Dermis blood vessel endothelial cell (primary cell): ENCODE data around the gene RAB40C. TPM values are rescaled to one million over a fixed set of nuclear protein-coding genes. Genes with fewer than 3 reads are reported as not detected.
A peak's percentile ranks its signal among the peaks of the same experiment; 100 is the strongest.

Source experiments
- DNase-seq: peaks from one replicate; pipeline ENCODE4 v3.0.0; 2010
- total RNA-seq: library from RNA; depleted of rRNA; stranded (reverse); fragments of >200 nt; gene quantifications from 2 replicates; pipeline ENCODE4 v1.2.3, GENCODE V29; 2014

Gene RAB40C
- total RNA-seq, 1 donor from 2014 or later = 13.3 TPM

DNA sequence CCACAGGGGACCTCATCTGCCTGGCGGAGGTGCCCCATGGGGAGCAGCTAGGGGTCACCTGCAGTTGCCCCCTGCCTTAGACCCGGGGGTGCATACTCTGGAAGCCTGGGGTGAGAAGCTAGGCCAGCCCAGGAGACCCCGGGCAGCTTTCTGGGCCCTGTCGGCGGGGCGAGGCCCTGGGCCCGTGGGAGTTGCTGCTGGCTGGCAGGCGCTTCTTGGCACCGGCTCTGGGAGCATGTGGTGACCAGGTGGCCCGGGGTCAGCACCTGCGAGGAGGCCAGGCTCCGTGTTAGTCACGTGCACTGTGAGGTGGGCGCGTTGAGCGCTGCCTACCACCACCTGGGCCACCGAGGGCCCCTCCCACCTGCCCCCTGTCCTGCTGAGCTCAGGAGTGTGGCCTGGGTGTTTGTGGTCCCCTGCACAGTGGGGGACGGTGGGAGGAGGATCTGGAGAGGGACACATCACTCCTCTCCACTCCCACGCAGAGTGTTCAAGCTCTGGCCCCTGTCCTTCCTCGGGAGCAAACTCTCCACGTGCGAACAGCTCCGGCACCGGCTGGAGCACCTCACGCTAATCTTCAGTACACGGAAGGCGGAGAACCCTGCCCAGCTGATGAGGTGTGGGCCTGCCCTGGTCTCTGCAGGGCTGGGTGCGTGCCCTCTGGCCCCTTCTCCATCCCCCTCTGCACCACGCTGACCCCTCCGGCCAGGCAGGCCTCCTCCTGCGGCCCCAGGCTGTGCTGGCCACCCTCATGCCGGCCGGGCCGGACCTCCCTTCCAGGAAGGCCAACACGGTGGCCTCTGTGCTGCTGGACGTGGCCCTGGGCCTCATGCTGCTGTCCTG, 14.3 kb upstream of the RAB40C start:
- no peak for DNase-seq

DNA sequence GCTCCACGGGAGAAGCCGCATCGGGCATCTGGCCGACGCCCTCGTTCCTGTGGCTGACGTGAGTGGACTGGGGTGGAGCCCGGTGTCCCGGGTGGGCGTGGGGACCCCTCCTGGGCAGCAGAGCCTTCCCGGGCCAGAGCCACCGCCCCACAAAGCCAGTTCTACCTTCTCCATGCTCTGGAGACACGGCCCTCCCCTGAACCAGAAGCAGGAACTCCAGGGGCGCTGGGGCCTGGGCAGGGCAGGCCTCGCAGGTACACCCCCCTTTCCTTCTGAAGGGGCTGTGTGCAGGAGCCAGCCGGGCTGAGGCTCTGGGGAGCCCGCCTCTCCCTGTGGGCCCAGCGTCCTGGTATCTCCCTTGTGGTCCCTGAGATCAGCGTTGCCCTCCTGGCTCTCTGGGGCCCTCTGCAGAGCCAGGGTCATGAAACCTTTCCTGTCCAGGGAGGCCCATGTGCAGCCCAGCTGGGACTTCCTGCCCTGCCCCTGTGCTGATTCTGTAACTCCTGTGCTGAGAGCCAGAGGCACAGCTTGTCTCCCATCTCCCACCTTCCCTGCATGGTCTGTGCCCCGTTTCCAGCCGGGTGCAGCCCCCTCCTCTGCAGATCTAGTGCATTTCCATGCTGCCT, 13.6 kb upstream of the RAB40C start:
- DNase-seq = no peak

DNA sequence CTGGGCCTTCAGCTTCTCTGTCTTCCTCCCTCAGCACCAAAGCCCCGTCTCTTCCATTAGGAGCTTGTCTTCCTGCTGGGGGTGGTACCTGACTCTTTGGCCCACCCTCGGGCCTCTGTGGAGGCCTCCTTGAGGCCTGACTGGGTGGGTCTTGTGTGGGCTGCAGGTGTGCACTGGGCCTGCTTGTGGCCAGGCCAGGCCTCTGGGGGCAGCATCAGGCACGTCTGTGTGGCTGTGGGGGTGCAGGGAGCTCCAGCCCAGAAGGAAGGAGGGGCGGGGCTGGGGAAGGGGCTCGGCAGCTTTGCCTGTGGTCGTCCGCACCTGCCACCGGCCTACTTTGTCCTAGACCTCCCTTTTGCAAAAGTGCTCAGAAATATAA, 13.1 kb upstream of the RAB40C start:
- DNase-seq = no peak

DNA sequence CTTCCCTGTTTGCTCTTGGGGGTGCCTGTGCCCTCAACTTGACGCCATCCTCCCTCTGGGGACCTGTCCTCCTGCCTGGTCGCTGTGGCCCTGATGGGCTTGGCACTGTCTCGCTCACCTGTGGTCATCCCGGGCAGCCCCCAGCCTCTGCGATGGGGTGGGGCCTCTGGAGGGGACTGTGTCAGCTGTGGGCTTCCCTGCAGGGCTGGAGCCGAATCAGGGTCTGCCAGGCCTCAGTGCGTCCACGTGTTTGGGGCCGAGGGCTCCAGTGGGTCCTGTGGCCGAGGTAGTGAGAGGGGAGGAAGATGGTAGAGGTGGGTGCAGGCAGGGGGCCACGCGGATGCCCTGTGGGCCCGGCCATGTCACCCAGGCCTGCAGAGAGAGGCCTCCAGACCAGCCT, 12.1 kb upstream of the RAB40C start:
- no peak for DNase-seq

DNA sequence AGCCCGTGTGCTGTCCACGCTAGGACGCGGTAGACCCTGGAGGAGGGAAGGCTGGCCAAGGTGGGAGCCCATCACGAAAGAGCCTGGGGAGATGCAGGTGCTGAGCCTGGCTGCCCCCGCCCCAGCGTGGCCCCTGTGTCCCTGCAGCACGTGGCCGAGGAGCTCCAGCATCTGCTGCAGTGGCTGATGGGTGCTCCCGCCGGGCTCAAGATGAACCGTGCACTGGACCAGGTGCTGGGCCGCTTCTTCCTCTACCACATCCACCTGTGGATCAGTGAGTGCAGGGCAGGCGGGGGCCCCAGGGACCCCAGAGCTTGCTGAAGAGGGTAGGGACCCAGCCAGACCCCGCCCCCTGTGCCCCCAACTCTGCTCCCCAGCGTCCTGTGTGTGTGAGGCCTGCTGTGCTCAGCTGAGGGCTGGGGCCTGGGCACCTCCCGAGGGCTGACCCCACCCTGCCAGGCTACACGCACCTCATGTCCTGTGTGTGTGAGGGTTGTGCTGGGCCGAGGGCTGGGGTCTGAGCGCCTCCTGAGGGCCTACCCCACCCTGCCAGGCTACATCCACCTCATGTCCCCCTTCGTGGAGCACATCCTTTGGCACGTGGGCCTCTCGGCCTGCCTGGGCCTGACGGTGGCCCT, 11.5 kb upstream of the RAB40C start:
- no peak for DNase-seq

DNA sequence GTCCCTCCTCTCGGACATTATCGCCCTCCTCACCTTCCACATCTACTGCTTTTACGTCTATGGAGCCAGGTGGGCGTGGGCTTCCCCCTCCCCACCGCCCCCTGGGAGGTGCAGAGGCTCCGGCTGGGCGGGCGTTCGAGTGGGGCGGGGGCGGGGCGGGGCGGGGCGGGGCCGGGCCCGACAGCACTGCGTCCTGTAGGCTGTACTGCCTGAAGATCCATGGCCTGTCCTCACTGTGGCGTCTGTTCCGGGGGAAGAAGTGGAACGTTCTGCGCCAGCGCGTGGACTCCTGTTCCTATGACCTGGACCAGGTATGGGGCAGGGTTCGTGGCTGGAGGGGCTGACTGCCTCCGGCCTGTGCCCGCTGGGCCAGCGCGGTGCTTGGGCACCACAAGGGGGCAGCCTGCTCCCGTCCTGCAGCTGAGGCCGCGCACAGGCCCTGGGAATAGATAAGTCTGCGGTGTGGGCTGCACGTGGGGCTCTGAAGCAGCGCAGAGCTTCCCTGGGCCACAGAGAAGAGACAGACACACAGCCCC, 10.9 kb upstream of the RAB40C start:
- DNase-seq = peak; percentile 86

DNA sequence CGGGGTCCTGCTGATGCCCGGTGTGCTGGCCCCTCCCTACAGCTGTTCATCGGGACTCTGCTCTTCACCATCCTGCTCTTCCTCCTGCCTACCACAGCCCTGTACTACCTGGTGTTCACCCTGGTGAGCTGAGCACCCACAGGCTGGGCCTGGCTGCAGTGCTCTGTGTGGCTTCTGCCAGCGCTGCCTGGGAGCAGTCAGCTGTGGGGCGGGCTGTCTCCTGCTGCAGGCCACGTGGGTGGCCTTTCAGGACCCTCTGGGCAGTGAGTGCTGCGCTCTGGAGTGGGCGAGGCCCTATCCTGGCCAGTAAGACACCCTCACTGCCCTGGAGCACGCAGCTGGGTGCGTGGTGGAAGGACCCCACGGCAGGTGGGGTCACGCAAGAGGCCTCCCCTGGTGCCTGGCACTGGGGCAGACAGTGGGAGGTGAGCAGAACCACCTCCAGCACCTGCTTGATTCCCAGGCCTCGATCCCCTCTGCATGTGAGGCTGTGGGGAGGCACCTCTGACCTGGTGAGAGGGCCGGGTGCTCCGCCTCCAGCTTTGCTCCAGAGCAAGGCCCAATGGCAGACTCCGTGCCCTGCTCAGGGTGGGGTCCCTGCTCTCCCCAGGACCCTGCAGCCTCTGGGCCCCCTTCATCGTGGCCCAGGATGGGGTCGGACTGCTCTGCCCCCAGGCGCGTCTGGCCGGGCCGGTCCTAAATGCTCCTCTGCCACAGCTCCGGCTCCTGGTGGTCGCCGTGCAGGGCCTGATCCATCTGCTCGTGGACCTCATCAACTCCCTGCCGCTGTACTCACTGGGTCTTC, 9.5 kb upstream of the RAB40C start:
- DNase-seq = no peak

DNA sequence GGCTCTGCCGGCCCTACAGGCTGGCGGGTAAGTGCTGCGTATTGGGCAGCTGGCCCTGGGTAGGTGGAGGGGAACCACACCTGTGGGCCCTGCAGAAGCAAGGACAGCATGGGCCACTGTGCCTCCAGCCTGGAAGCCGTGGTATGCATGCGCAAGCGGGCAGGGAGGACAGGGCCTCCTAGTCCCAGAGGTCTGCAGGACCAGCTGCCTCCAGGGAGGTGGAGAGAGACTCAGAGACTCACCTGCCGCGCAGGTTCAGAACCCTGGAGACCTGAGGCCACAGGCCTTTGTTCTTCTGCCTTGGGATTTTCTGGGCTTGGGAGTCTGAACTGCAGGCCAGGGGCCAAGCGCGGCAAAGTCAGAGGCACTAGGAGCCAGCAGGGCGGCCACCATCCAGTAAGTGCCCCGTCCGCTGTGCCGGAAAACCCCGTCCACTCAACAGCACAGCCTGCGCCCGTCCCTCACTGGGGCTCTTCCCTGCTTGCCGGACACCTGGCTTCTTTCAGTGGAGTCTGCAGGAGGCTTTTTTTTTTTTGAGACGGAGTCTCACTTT, 8.8 kb upstream of the RAB40C start:
- no peak for DNase-seq

DNA sequence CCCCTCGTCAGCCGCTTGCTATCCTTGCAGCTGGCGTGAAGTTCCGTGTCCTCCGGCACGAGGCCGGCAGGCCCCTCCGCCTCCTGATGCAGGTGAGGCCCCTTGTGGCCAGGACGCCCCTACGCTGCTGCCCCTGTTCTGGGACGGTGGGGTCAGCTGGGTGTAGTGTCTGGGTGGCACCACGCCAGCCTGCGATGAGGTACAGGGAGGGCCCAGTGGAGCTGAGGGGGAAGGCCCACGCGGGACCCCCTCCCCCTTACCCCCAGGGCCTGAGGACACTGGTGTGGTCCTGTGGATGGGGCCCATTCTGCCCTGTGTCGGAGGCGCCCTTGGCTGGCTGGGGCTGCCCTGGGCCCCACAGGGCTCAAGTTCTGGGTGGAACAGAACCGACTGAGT, 7.7 kb upstream of the RAB40C start:
- no peak for DNase-seq

DNA sequence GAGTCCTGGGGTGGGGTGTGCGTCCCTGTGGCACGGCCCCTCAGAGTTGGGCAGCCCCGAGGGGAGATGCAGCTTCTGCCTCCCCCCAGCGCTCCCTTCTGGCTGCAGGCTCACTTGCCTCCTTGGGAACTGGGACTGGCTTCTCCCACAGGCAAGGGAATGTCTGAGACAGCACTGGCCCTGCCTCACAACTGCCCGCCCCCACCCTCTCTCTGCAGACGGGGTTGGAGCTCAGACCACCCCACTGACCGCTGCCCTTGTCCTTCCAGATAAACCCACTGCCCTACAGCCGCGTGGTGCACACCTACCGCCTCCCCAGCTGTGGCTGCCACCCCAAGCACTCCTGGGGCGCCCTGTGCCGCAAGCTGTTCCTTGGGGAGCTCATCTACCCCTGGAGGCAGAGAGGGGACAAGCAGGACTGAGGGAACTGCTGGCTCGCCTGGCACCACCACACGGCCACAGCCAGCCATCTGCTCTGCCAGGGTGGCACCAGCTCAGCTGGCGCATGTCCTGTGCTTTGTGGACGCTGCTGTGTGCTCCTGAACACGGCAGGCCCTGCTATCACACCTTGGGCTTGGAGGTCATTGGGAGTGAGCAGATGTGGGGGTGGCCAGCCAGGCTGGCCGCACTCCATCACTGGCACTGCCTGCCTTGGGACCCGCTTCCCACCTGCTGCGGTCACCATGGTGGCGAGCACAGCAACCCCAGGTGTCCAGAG, 7.1 kb upstream of the RAB40C start:
- DNase-seq = no peak

DNA sequence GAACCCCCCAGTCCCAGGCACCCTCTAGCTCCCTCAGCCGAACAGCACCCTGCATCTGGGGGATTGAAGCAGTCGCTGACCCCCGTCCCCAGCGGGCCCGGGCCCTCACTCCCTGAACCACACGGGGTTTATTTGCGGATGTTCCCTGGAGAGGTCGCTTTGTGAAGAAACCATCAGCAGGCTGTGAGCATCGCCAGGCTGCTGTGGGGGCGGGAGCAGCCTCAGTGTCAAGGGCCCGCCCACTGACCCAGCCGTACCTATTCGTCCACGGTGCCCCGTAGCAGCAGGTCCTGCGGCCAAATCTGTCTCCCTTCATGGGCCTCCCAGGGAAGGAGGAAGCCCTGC, 6.4 kb upstream of the RAB40C start:
- DNase-seq = no peak

DNA sequence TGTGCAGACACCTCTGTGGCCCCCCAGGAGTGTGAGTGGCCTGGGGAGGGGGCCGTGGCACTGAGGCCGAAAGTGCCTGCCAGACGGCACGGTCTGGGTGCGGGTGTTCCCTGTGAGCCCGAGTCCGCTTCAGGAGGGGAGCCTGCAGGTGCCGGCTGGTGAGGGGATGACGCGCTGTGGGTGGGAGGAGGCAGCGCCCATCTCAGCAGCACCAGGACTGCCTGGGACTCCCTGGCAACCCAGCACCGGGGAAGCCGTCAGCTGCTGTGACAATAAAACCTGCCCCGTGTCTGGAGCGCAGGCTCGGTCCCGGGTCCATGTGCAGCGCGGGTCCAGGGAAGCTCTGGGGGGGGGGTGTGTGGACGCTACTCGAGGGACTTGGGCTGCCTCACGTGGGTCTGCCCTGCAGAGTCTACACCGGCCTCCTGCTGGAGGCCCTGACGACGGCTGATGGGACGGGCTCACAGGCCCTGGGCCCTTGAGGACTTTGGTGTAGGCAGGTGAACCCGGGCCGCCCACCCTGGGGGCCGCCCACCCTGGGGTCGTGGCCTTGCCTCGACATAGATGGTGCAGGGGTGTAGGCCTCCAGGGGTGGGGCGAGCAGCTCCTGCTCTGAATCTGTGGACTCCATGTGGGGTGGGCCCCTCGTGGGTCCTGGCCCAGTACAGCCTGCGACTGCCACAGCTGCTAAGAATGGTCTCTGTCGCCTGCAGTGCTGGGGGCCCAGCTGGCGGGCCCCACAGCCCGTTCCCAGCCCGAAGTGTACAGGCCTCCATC, 5.9 kb upstream of the RAB40C start:
- DNase-seq = no peak

DNA sequence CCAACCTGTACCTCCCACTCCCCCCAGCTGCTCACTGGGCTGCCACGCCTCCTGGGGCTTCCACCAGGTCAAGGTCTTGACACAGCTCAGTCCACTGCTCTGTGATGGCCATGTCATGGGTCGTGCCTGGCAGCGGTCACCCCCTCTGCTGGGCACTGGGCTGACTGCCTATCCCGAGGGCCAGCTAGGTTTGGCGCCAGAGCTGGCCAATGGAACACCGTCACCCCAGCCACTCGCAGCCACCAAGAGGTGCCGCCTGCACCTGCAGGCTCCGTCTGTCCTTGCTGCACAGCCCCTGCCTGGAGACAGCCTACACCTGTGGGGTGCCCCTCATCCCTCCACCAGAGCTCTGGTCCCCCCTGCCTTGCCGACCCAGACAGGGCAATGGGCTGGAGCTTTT, 4.5 kb upstream of the RAB40C start:
- DNase-seq = no peak

DNA sequence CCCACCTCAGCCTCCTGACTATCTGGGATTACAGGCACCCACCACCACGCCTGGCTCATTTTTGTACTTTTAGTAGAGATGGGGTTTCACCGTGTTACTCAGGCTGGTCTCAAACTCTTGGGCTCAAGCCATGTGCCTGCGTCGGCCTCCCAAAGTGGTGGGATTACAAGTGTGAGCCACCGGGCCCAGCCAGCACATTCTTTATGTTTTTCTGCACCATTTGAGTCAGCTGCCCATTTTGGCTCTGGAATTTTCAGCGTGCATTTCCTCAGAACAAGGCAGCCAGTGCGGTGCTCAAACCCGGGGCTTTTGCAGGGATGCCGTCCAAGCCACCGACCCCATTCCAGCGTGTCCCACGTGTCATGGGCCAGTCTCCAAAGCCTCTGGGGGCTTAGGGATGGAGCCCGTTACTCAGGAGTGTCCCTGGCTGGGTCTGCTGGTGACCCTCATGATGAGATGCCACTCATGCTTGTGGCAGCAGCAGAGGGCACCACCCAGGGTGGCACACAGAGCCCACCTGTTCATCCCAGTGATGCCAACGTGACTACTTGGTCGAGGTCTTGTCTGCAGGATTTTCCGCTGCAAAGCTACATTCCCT, 3.7 kb upstream of the RAB40C start:
- DNase-seq = no peak

DNA sequence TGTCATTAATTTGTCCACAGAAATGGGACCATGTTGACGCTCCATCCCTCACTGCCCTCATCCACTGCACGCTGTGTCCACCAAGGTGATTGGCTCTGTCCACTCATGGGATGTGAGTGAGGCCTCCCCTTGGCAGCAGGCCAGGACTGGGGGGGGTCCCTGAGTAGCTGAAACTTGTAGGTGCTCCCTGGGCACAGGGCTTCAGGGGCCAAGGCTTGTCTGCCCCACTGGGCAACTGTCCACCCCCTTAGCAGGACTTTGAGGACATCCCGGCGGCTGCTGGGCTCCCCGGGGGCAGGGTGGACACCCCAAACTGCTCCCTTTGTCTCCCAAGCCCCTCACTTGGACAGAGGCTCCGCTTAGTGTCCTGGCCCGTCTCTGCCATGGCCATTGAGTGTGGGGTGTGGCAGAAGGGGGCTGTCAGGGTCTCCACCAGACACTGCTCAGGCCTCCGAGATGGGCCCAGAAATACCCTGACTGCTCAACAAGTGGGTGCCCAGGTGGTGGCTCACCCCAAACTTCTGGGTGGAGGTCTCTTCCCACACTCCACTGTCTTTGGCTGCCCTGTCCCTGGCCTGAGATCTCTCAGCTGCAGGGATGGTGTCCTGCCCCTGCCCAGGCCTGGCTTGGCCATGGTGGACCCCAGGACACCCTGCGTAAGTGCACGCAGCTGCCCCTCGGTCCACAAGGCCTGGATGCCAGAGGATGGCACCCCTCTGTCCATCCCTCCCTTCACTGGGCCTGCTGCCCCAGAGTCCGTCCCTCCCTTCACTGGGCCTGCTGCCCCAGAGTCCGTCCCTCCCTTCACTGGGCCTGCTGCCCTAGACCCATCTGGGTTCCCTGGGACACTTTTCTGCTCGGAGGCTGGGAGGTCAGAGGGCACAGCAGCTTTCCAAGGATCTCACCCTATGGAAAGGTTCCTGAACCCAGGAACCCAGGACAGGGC, 2.9 kb upstream of the RAB40C start:
- no peak for DNase-seq

DNA sequence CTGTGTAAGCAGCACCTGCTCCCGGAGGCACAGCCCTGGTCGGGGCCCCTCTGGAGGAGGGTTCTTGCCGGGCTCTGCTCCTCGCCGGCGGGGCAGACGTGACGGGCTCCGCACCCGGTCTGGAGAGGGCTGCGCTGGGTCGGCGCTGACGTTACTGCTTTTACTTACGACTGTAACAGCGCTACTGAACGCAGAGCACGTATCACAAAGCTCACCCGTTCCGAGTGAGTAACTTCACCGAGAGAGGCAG, 1.3 kb upstream of the RAB40C start:
- DNase-seq = peak; percentile 78

DNA sequence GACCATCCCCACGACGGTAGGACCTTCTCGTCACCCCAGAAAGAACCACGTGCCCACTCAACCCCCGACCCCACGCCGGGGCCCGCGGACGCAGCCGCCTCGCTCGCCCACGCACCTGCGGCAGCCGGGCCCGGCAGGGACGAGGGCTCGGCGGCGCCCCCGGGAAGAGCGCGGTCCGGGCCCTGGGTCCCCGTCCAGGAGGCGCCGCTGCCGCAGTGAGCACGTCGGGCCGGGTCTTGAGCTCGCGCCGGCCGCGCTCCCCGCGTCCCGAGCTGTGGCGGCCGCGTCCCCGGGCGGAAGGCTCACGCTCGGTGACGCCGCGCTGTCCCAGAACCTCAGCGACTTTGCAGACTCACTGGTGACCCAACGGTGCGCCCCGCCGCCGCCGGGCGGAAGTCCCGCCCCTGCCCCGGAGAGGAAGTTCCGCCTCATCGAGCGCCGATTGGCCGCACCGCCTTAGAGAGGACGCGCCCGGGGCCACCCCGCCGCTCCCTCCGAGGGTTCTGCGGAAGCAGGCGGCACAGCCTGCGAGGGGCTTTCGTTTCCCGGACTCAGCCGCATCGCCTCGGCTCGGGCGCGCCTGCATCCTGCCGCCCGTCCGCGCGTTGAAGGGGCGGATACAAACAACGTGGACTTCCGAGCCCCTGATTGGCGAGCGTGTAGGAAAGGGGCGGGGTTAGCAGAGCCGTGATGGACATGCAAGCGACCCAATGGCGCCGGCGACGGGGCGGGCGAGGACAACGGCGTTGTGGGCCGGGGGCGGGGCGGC, 793 bp upstream of the RAB40C start:
- DNase-seq = peak; percentile 97

DNA sequence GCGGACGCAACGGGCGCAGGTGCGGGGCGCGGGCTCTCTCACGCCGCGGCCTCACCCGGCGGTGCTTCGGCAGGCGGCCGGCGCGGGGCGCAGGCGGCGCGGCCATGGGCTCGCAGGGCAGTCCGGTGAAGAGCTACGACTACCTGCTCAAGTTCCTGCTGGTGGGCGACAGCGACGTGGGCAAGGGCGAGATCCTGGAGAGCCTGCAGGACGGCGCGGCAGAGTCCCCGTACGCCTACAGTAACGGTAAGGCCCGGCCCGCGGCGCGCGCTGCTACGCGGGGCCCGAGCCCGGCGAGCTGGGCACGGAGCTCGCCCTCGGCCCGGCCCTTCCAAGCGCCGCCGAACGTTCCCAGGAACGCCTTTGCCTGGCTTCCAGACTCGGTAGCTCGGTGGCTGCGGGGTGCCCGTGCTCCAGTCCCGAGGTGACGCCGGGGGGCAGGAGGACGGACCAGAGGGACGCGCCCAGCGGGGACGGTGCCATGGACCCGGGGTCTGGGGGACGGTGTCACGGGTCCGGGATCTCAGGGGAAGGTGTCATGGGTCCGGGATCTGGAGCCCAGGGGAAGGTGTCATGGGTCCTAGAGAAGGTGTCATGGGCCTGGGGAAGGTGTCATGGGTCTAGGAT, 435 bp downstream of the RAB40C start:
- peak; percentile 67 for DNase-seq

DNA sequence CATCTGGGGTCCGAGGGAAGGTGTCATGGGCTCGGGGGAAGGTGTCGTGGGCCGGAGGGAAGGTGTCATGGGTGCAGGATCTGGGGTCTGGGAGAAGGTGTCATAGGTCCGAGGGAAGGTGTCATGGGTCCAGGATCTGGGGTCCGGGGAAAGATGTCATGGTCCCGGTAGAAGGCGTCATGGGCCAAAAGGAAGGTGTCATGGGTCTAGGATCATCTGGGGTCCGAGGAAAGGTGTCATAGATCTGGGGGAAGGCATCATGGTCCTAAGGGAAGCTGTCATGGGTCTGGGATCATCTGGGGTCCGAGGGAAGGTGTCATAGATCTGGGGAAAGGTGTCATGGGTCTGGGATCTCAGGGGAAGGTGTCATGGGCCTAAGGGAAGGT, 942 bp downstream of the RAB40C start:
- DNase-seq = no peak
